HepG2 (cell line): Measurements from ENCODE around the gene CCDC197. TPM values are rescaled to one million over a fixed set of nuclear protein-coding genes. Genes with fewer than 3 reads are reported as not detected.

Experiments used
- ATAC-seq: fragments of 200-7000 bp; cut with Tn5 transposase; 3 replicates; pipeline ENCODE4 v1.9.1; 2020; ENCODE audit warnings: mild to moderate bottlenecking, moderate library complexity
- BruUV-seq: library from RNA; stranded (reverse); fragments of 400-500 nt; replicated peaks from 2 replicates; lab custom pipeline; 2021; lab: Mats Ljungman, UMichigan
- CTCF ChIA-PET: fragments of 300-600 bp; formaldehyde crosslinking; extraction: SDS; loops from one replicate; lab custom pipeline; 2021; ENCODE audit warnings: low total read pairs, inconsistent platforms, low intra/inter-chr PET ratio; lab: Yijun Ruan, JAX
- POLR2A ChIA-PET: fragments of 350-600 bp; sonication (Branson Sonifier 250); formaldehyde crosslinking; loops from one replicate; lab custom pipeline; 2020; ENCODE audit warnings: antibody characterized with exemption, inconsistent platforms; lab: Yijun Ruan, JAX
- DNase-seq: peaks from one replicate; pipeline ENCODE4 v3.0.0-alpha.2; 2015; ENCODE audit warnings: low spot score
- FAIRE-seq: peaks from 3 replicates; lab custom pipeline; 2011; peaks lifted over from hg19 to GRCh38; lab: Jason Lieb, UNC
- H2AFZ ChIP-seq: one replicate; pipeline ENCODE4 v1.6.1; 2011; ENCODE audit warnings: low read length, inconsistent platforms
- H3K27ac ChIP-seq: fragments of 300-600 bp; 3 replicates; pipeline ENCODE4 v1.8.0; 2011; ENCODE audit warnings: mixed run types, mild to moderate bottlenecking, mixed read lengths, low read length, inconsistent platforms; ENCODE audit not compliant: insufficient read depth; ENCODE audit errors: extremely low read length
- H3K27me3 ChIP-seq, 2 experiments: fragments of 200-600 bp in 1 of 2; 2 replicates in 1 of 2; 3 replicates in 1 of 2; pipeline versions ENCODE4 v1.6.0 to v1.8.0; 2011; ENCODE audit warnings: low read length in 2 of 2, mild to moderate bottlenecking in 2 of 2, moderate library complexity in 2 of 2, inconsistent platforms in 1 of 2; ENCODE audit not compliant: insufficient read depth in 2 of 2, control insufficient read depth in 1 of 2
- H3K36me3 ChIP-seq, 2 experiments: fragments of 200-600 bp in 1 of 2; replicated peaks in 1 of 2; 2 replicates in 1 of 2; 3 replicates in 1 of 2; pipeline versions ENCODE4 v1.5.1 to v1.8.0; 2011; ENCODE audit warnings: low read length in 2 of 2, inconsistent platforms in 1 of 2; ENCODE audit not compliant: insufficient read depth in 2 of 2, control insufficient read depth in 1 of 2
- H3K4me1 ChIP-seq: 2 replicates; pipeline ENCODE4 v1.5.1; 2012; ENCODE audit warnings: low read length, inconsistent platforms; ENCODE audit not compliant: insufficient read depth
- H3K4me2 ChIP-seq: 2 replicates; pipeline ENCODE4 v1.6.0; 2011; ENCODE audit warnings: low read depth, low read length, inconsistent platforms
- H3K4me3 ChIP-seq, 3 experiments: fragments of 200-600 bp in 1 of 3; sonication (generic), shearing (Covaris generic) in 1 of 3; replicated peaks in 1 of 3; 2 replicates each; pipeline ENCODE4 v1.5.1; 2011 to 2016; ENCODE audit warnings: low read length in 3 of 3, inconsistent platforms in 2 of 3, low read depth in 2 of 3, mild to moderate bottlenecking in 2 of 3, control low read depth in 1 of 3, mixed read lengths in 1 of 3; ENCODE audit not compliant: insufficient read depth in 1 of 3
- H3K79me2 ChIP-seq: one replicate; pipeline ENCODE4 v1.6.1; 2011; ENCODE audit warnings: low read length, inconsistent platforms; ENCODE audit not compliant: insufficient read depth
- H3K9ac ChIP-seq: 2 replicates; pipeline ENCODE4 v1.6.0; 2011; ENCODE audit warnings: mild to moderate bottlenecking, low read depth, low read length, inconsistent platforms; ENCODE audit not compliant: insufficient read depth
- H3K9me3 ChIP-seq: 2 replicates; pipeline ENCODE4 v1.5.1; 2012; ENCODE audit warnings: mild to moderate bottlenecking, low read length
- H4K20me1 ChIP-seq: 2 replicates; pipeline ENCODE4 v1.6.0; 2011; ENCODE audit warnings: inconsistent platforms, mild to moderate bottlenecking, low read length, moderate library complexity; ENCODE audit not compliant: insufficient read depth
- ARID2 ChIP-seq: sonication (generic); formaldehyde crosslinking; IDR thresholded peaks from 2 replicates; pipeline ENCODE4 v1.8.1; 2022; ENCODE audit warnings: mild to moderate bottlenecking, missing genetic modification reagents, borderline replicate concordance
- FOXP4 ChIP-seq: sonication (generic); formaldehyde crosslinking; IDR thresholded peaks from 2 replicates; pipeline ENCODE4 v1.4.0; 2020; ENCODE audit warnings: missing genetic modification reagents
- HBP1 ChIP-seq: IDR thresholded peaks from 2 replicates; pipeline ENCODE4 v1.6.1; 2016; ENCODE audit warnings: low read depth, control low read depth
- POLR2G ChIP-seq: fragments of 200-400 bp; formaldehyde crosslinking; IDR thresholded peaks from 2 replicates; pipeline ENCODE4 v1.6.1; 2018; ENCODE audit warnings: mild to moderate bottlenecking, low read depth, low read length, moderate library complexity
- ZBTB38 ChIP-seq: sonication (generic); formaldehyde crosslinking; IDR thresholded peaks from 2 replicates; pipeline ENCODE4 v1.5.1; 2020; ENCODE audit warnings: mild to moderate bottlenecking, missing genetic modification reagents
- ZNF263 ChIP-seq: sonication (generic); formaldehyde crosslinking; IDR thresholded peaks from 2 replicates; pipeline ENCODE4 v1.4.0; 2020; ENCODE audit warnings: missing genetic modification reagents
- ZNF644 ChIP-seq: IDR thresholded peaks from 2 replicates; pipeline ENCODE4 v1.6.1; 2016; ENCODE audit warnings: low read depth
- ZNF737 ChIP-seq: sonication (generic); formaldehyde crosslinking; IDR thresholded peaks from 2 replicates; pipeline ENCODE4 v1.5.0; 2020; ENCODE audit warnings: missing genetic modification reagents, mild to moderate bottlenecking, borderline replicate concordance
- WGBS: methylation state at CpG from one replicate; pipeline ENCODE4 v1.1.6; 2017; ENCODE audit warnings: low lambda C conversion rate; 5-methylcytosine and 5-hydroxymethylcytosine counted together
- in situ Hi-C: cut with HindIII; loops from 2 replicates; pipeline ENCODE4 v1.10.0; 2017; ENCODE audit warnings: low pct_unique_long_range_greater_than_20kb; ENCODE audit not compliant: extremely low pct_ligation_motif_present
- intact Hi-C: fragments of 100-400 bp; cut with micrococcal nuclease; formaldehyde crosslinking; loops from one replicate; pipeline ENCODE4 v1.10.0; 2022; ENCODE audit not compliant: unreplicated experiment
- polyA plus RNA-seq, 8 experiments: library from polyadenylated mRNA; depleted of rRNA in 3 of 8; stranded (reverse) in 7 of 8; unstranded in 1 of 8; fragments of >200 nt; fragmentation: Illumina TruSeq in 4 of 8; extraction: Trizol in 4 of 8; gene quantifications; 2 replicates each; pipeline versions ENCODE4 v1.2.1 to v1.2.3, GENCODE V29; 2011 to 2016; ENCODE audit warnings: low read depth in 4 of 8, missing spikeins in 1 of 8, mixed read lengths in 1 of 8; ENCODE audit not compliant: insufficient read depth in 1 of 8
- total RNA-seq, 5 experiments: library from RNA; depleted of rRNA; stranded (reverse); fragments of >200 nt; fragmentation: Illumina TruSeq; extraction: Trizol; gene quantifications; 2 replicates each; pipeline ENCODE4 v1.2.3, GENCODE V29; 2016; ENCODE audit warnings: low read depth in 1 of 5
- TF ChIP-seq, protein P1 (sequence below): sonication (generic); formaldehyde crosslinking; IDR thresholded peaks from 2 replicates; pipeline ENCODE4 v1.4.0; 2020; ENCODE audit warnings: missing genetic modification reagents, borderline replicate concordance
- TF ChIP-seq, protein P2 (sequence below): sonication (generic); formaldehyde crosslinking; IDR thresholded peaks from 2 replicates; pipeline ENCODE4 v1.5.1; 2020; ENCODE audit warnings: mild to moderate bottlenecking, missing genetic modification reagents, moderate library complexity

The CCDC197 gene
- total and polyA plus RNA-seq, 2 of the 13 experiments (the other 11 are each of a cell fraction or from before 2014, with no cell fraction given): 0.11 to 0.13 TPM

DNA sequence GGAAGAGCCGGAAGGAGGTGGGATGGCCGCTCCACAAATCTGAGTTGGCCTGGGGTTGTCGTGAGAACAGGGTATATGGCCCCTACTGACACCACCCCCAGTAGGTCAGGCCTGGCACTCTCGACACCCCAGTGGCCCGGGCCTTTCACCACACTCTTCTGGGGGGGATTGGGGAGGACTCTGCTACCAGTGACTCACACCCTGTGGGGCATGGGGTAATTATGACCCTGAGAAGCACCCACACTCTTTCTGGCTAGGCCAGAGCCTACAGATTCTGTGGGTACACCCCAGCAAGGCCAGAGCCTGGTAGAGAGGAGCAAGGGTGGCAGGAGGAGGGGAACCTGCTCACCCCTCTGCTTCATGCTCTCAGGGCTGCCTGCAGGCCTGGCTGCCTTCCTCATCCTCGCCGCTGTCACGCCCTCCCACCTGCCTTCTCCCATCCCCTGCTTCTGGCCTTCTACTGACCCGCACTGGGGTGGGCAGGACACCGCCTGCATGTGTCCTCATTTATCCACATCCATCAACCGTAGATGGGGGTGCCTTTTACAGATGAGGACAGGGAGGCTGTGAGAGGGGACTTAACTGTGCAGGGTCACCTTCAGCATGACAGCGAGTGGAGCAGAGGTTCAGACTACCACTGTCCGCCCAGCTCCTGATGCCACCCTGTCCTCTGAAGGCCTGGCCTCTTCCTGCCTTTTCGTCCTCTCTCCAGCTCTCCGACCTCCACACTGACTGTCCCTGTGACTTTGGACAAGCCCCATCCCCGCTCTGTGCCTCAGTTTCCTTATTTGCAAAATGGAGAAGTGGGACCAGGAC, 39.1 kb upstream of the CCDC197 start:
- no TSS peak for BruUV-seq

More for the DNA sequence above, 39.1 kb upstream of the CCDC197 start:
- Histone ChIP-seq H3K79me2 (no peaks in the 10 kb centered on the region), H4K20me1 (no peaks in the 10 kb centered on the region), H3K9ac (no peak overlapping the region), H3K27me3 (no peaks in the 10 kb centered on the region), H3K4me2 (0 out of 2 replicates have a peak overlapping the region, but pooled peaks have one; percentile 64), H3K9me3 (no peaks in the 10 kb centered on the region), H2AFZ (no peak overlapping the region), H3K4me1 (peaks cover 89% of the 10 kb centered on the region), H3K27ac (peak overlapping the region; percentile 79), H3K4me3 (no peak overlapping the region), H3K36me3 (no peaks in the 10 kb centered on the region)
- DNase-seq (no peak), FAIRE-seq (no peak), ATAC-seq (no peak)
- CTCF ChIA-PET: no interaction called here
- intact Hi-C loops (loop anchor here (10.0 kb wide), 1 partner anchor 177 kb away; no protein-coding TSS in a partner anchor), in situ Hi-C loops (no loop called here)
- TF ChIP-seq ZBTB38 (CRISPR knock-in tag): peak; percentile 63
- no peak for TF ChIP-seq FOXP4
- no peak for TF ChIP-seq HBP1 (CRISPR knock-in tag)
- TF ChIP-seq, protein P1, sequence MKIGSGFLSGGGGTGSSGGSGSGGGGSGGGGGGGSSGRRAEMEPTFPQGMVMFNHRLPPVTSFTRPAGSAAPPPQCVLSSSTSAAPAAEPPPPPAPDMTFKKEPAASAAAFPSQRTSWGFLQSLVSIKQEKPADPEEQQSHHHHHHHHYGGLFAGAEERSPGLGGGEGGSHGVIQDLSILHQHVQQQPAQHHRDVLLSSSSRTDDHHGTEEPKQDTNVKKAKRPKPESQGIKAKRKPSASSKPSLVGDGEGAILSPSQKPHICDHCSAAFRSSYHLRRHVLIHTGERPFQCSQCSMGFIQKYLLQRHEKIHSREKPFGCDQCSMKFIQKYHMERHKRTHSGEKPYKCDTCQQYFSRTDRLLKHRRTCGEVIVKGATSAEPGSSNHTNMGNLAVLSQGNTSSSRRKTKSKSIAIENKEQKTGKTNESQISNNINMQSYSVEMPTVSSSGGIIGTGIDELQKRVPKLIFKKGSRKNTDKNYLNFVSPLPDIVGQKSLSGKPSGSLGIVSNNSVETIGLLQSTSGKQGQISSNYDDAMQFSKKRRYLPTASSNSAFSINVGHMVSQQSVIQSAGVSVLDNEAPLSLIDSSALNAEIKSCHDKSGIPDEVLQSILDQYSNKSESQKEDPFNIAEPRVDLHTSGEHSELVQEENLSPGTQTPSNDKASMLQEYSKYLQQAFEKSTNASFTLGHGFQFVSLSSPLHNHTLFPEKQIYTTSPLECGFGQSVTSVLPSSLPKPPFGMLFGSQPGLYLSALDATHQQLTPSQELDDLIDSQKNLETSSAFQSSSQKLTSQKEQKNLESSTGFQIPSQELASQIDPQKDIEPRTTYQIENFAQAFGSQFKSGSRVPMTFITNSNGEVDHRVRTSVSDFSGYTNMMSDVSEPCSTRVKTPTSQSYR (CRISPR knock-in tag): no peak
- TF ChIP-seq ZNF263 (CRISPR knock-in tag): 0 out of 2 replicates have a peak, but pooled peaks have one; percentile 27
- TF ChIP-seq ARID2 (CRISPR knock-in tag): no peak
- TF ChIP-seq ZNF737: no peak
- 0 out of 2 replicates have a peak, but pooled peaks have one; percentile 6 for TF ChIP-seq POLR2G
- TF ChIP-seq, protein P2, sequence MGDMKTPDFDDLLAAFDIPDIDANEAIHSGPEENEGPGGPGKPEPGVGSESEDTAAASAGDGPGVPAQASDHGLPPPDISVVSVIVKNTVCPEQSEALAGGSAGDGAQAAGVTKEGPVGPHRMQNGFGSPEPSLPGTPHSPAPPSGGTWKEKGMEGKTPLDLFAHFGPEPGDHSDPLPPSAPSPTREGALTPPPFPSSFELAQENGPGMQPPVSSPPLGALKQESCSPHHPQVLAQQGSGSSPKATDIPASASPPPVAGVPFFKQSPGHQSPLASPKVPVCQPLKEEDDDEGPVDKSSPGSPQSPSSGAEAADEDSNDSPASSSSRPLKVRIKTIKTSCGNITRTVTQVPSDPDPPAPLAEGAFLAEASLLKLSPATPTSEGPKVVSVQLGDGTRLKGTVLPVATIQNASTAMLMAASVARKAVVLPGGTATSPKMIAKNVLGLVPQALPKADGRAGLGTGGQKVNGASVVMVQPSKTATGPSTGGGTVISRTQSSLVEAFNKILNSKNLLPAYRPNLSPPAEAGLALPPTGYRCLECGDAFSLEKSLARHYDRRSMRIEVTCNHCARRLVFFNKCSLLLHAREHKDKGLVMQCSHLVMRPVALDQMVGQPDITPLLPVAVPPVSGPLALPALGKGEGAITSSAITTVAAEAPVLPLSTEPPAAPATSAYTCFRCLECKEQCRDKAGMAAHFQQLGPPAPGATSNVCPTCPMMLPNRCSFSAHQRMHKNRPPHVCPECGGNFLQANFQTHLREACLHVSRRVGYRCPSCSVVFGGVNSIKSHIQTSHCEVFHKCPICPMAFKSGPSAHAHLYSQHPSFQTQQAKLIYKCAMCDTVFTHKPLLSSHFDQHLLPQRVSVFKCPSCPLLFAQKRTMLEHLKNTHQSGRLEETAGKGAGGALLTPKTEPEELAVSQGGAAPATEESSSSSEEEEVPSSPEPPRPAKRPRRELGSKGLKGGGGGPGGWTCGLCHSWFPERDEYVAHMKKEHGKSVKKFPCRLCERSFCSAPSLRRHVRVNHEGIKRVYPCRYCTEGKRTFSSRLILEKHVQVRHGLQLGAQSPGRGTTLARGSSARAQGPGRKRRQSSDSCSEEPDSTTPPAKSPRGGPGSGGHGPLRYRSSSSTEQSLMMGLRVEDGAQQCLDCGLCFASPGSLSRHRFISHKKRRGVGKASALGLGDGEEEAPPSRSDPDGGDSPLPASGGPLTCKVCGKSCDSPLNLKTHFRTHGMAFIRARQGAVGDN (CRISPR knock-in tag): peak; percentile 30; the same call in 1 of the 2 replicates
- no peak for TF ChIP-seq ZNF644 (CRISPR knock-in tag)
- POLR2A ChIA-PET: interaction anchor here (0.9 to 3.9 kb wide), 10 partner anchors 8 to 101 kb away, joined by 4 to 30 read pairs (median 10); partner anchors contain the start of gene CCDC197
- 89% methylated on average over 16 of the region's 16 CpGs for WGBS
